ENCODE measurements around the gene MBNL1.
"Not testable (repeated sequence)": the region's sequence is repeated elsewhere in the genome, so short reads cannot be mapped to it uniquely, and the experiment has no call there.

MBNL1 gene

DNA sequence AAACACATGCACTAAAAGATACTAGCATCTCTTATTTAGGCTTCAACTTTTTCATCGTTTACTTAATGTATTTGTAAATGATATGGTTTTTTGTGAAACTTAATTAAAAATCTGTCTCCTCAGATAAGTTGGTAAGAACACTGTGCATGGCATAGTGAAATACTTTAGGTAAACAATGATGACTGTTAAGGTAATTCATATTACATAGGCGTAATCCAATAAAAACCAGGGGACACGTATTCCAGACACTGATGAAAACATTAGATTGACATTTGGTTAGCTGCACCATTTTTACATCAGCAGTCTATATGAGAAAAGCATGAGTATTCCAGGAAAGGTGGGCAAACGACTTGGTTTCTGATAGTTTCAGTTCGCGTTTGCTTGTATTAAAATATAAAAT, 170.0 kb downstream of the MBNL1 start:
- TF ChIP-seq CTCF (IDR thresholded peaks at IDR 0.05; ENCODE audit: low read depth, low read length): no peak
- H3K4me3 ChIP-seq (ENCODE audit: low read depth, low read length): no peak overlapping the region

GRCh38 chr3:152440243-152440642, 171.5 kb downstream of the MBNL1 start:
- H3K4me3 ChIP-seq (ENCODE audit: low read depth, low read length): not testable (repeated sequence)

- H3K4me3 ChIP-seq (ENCODE audit: low read depth, low read length): no peak overlapping the region
- TF ChIP-seq CTCF (IDR thresholded peaks at IDR 0.05; ENCODE audit: low read depth, low read length): no peak
These were observed 174.7 kb downstream of the MBNL1 start for GRCh38 chr3:152443212-152444023.

- peak; percentile 31; the same call in 1 of the 2 replicates for TF ChIP-seq CTCF (IDR thresholded peaks at IDR 0.05; ENCODE audit: low read depth, low read length)
- no peak overlapping the region for H3K4me3 ChIP-seq (ENCODE audit: low read depth, low read length)
These were observed 175.4 kb downstream of the MBNL1 start for GRCh38 chr3:152444029-152444641.

DNA sequence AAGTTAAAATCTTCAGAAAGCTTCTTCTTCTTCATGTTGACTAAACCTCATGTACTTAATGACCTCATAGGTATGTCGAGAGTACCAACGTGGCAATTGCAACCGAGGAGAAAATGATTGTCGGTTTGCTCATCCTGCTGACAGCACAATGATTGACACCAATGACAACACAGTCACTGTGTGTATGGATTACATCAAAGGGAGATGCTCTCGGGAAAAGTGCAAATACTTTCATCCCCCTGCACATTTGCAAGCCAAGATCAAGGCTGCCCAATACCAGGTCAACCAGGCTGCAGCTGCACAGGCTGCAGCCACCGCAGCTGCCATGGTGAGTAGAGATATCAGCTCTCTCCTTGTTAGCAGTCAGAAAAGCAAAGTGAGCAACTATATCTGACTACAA, 176.5 kb downstream of the MBNL1 start:
- no peak overlapping the region for H3K4me3 ChIP-seq (ENCODE audit: low read depth, low read length)
- no peak for TF ChIP-seq CTCF (IDR thresholded peaks at IDR 0.05; ENCODE audit: low read depth, low read length)

GRCh38 chr3:152446495-152446894, 177.8 kb downstream of the MBNL1 start:
- H3K4me3 ChIP-seq (ENCODE audit: low read depth, low read length): no peak overlapping the region
- TF ChIP-seq CTCF (IDR thresholded peaks at IDR 0.05; ENCODE audit: low read depth, low read length): no peak

GRCh38 chr3:152447511-152447910, 178.8 kb downstream of the MBNL1 start:
- TF ChIP-seq CTCF (IDR thresholded peaks at IDR 0.05; ENCODE audit: low read depth, low read length): no peak
- no peak overlapping the region for H3K4me3 ChIP-seq (ENCODE audit: low read depth, low read length)

Measured in WI38 (cell line).